ENCODE results near the gene LDLRAD4.

Gene LDLRAD4

GRCh38 chr18:13553449-13553848 is 334.9 kb downstream of the LDLRAD4 start:
- no peak overlapping the region for H3K9ac ChIP-seq
- no peak for TF ChIP-seq Cebpa-rat (IDR thresholded peaks at IDR 0.05)
- H3K27me3 ChIP-seq: no peaks in the 10 kb centered on the region
- H3K9me3 ChIP-seq: peaks cover under 1% of the 10 kb centered on the region; the same call in 1 of the 2 replicates
- peaks cover 17% of the 10 kb centered on the region for H3K36me3 ChIP-seq
- no peak overlapping the region for H3K4me2 ChIP-seq
- no peak overlapping the region for H3K4me3 ChIP-seq
- peaks cover 65% of the 10 kb centered on the region for H3K4me1 ChIP-seq
- H4K20me1 ChIP-seq: peaks cover 23% of the 10 kb centered on the region; the same call in 1 of the 2 replicates
- H3K27ac ChIP-seq: no peak overlapping the region

GRCh38 chr18:13555192-13555591 is 336.6 kb downstream of the LDLRAD4 start:
- Histone ChIP-seq H3K9ac (no peak overlapping the region), H3K27ac (no peak overlapping the region), H3K4me1 (peaks cover 65% of the 10 kb centered on the region), H3K9me3 (no peaks in the 10 kb centered on the region), H4K20me1 (peaks cover 23% of the 10 kb centered on the region; the same call in 1 of the 2 replicates), H3K36me3 (peaks cover 16% of the 10 kb centered on the region), H3K4me2 (no peak overlapping the region), H3K4me3 (no peak overlapping the region), H3K27me3 (no peaks in the 10 kb centered on the region)
- TF ChIP-seq Cebpa-rat (IDR thresholded peaks at IDR 0.05): no peak

GRCh38 chr18:13555865-13556264 is 337.3 kb downstream of the LDLRAD4 start:
- no peak for TF ChIP-seq Cebpa-rat (IDR thresholded peaks at IDR 0.05)
- no peak overlapping the region for H3K9ac ChIP-seq
- peaks cover 65% of the 10 kb centered on the region for H3K4me1 ChIP-seq
- no peak overlapping the region for H3K27ac ChIP-seq
- no peaks in the 10 kb centered on the region for H3K27me3 ChIP-seq
- H3K36me3 ChIP-seq: peaks cover 9% of the 10 kb centered on the region
- peaks cover 23% of the 10 kb centered on the region; the same call in 1 of the 2 replicates for H4K20me1 ChIP-seq
- no peak overlapping the region for H3K4me2 ChIP-seq
- no peak overlapping the region for H3K4me3 ChIP-seq
- H3K9me3 ChIP-seq: no peaks in the 10 kb centered on the region

- peaks cover 65% of the 10 kb centered on the region for H3K4me1 ChIP-seq
- H3K9me3 ChIP-seq: no peaks in the 10 kb centered on the region
- H3K27me3 ChIP-seq: no peaks in the 10 kb centered on the region
- H3K4me2 ChIP-seq: no peak overlapping the region
- 0 out of 2 replicates have a peak, but pooled peaks cover 3% of the 10 kb centered on the region for H3K36me3 ChIP-seq
- H3K27ac ChIP-seq: no peak overlapping the region
- no peak overlapping the region for H3K9ac ChIP-seq
- TF ChIP-seq Cebpa-rat (IDR thresholded peaks at IDR 0.05): no peak
- no peak overlapping the region for H3K4me3 ChIP-seq
- peaks cover 23% of the 10 kb centered on the region; the same call in 1 of the 2 replicates for H4K20me1 ChIP-seq
These were observed 337.9 kb downstream of the LDLRAD4 start for GRCh38 chr18:13556502-13556901.

GRCh38 chr18:13558124-13558523 is 339.6 kb downstream of the LDLRAD4 start:
- H3K27ac ChIP-seq: no peak overlapping the region
- H3K36me3 ChIP-seq: no peaks in the 10 kb centered on the region
- H3K4me2 ChIP-seq: peak overlapping the region; percentile 74
- no peaks in the 10 kb centered on the region for H3K9me3 ChIP-seq
- TF ChIP-seq Cebpa-rat (IDR thresholded peaks at IDR 0.05): no peak
- no peak overlapping the region for H3K4me3 ChIP-seq
- no peak overlapping the region for H3K9ac ChIP-seq
- peaks cover 69% of the 10 kb centered on the region for H3K4me1 ChIP-seq
- peaks cover 23% of the 10 kb centered on the region; the same call in 1 of the 2 replicates for H4K20me1 ChIP-seq
- H3K27me3 ChIP-seq: no peaks in the 10 kb centered on the region

GRCh38 chr18:13558790-13559189 is 340.2 kb downstream of the LDLRAD4 start:
- peaks cover 75% of the 10 kb centered on the region for H3K4me1 ChIP-seq
- H3K36me3 ChIP-seq: no peaks in the 10 kb centered on the region
- no peaks in the 10 kb centered on the region for H3K27me3 ChIP-seq
- no peak overlapping the region for H3K4me3 ChIP-seq
- peak overlapping the region; percentile 74 for H3K4me2 ChIP-seq
- no peak overlapping the region for H3K9ac ChIP-seq
- H3K9me3 ChIP-seq: no peaks in the 10 kb centered on the region
- TF ChIP-seq Cebpa-rat (IDR thresholded peaks at IDR 0.05): no peak
- peak overlapping the region; percentile 20; the same call in 1 of the 2 replicates for H3K27ac ChIP-seq
- peaks cover 23% of the 10 kb centered on the region; the same call in 1 of the 2 replicates for H4K20me1 ChIP-seq

GRCh38 chr18:13559754-13560153 is 341.2 kb downstream of the LDLRAD4 start:
- Histone ChIP-seq H4K20me1 (peaks cover 23% of the 10 kb centered on the region; the same call in 1 of the 2 replicates), H3K27me3 (no peaks in the 10 kb centered on the region), H3K9me3 (no peaks in the 10 kb centered on the region), H3K4me1 (peaks cover 85% of the 10 kb centered on the region), H3K27ac (peak overlapping the region; percentile 72), H3K4me2 (peak overlapping the region; percentile 38), H3K36me3 (no peaks in the 10 kb centered on the region), H3K9ac (no peak overlapping the region), H3K4me3 (no peak overlapping the region)
- no peak for TF ChIP-seq Cebpa-rat (IDR thresholded peaks at IDR 0.05)

GRCh38 chr18:13560306-13560705 is 341.7 kb downstream of the LDLRAD4 start:
- H3K9ac ChIP-seq: 0 out of 2 replicates have a peak overlapping the region, but pooled peaks have one; percentile 4
- no peaks in the 10 kb centered on the region for H3K27me3 ChIP-seq
- no peak for TF ChIP-seq Cebpa-rat (IDR thresholded peaks at IDR 0.05)
- peaks cover 90% of the 10 kb centered on the region for H3K4me1 ChIP-seq
- H3K4me3 ChIP-seq: no peak overlapping the region
- no peaks in the 10 kb centered on the region for H3K36me3 ChIP-seq
- H3K27ac ChIP-seq: peak overlapping the region; percentile 72
- no peaks in the 10 kb centered on the region for H3K9me3 ChIP-seq
- peak overlapping the region; percentile 38 for H3K4me2 ChIP-seq
- H4K20me1 ChIP-seq: peaks cover 23% of the 10 kb centered on the region; the same call in 1 of the 2 replicates

GRCh38 chr18:13562494-13563029 is 344.0 kb downstream of the LDLRAD4 start:
- no peaks in the 10 kb centered on the region for H3K27me3 ChIP-seq
- peak overlapping the region; percentile 80 for H3K4me2 ChIP-seq
- no peaks in the 10 kb centered on the region for H3K9me3 ChIP-seq
- no peaks in the 10 kb centered on the region for H3K36me3 ChIP-seq
- H4K20me1 ChIP-seq: peaks cover 9% of the 10 kb centered on the region; the same call in 1 of the 2 replicates
- H3K27ac ChIP-seq: peak overlapping the region; percentile 84
- peak overlapping the region; percentile 46 for H3K4me3 ChIP-seq
- H3K9ac ChIP-seq: peak overlapping the region; percentile 65
- H3K4me1 ChIP-seq: peaks cover 100% of the 10 kb centered on the region
- no peak for TF ChIP-seq Cebpa-rat (IDR thresholded peaks at IDR 0.05)

GRCh38 chr18:13563390-13563805 is 344.8 kb downstream of the LDLRAD4 start:
- H3K36me3 ChIP-seq: no peaks in the 10 kb centered on the region
- peak overlapping the region; percentile 46 for H3K4me3 ChIP-seq
- no peaks in the 10 kb centered on the region for H3K27me3 ChIP-seq
- TF ChIP-seq Cebpa-rat (IDR thresholded peaks at IDR 0.05): no peak
- peaks cover 100% of the 10 kb centered on the region for H3K4me1 ChIP-seq
- H3K9ac ChIP-seq: peak overlapping the region; percentile 65
- H3K9me3 ChIP-seq: no peaks in the 10 kb centered on the region
- peak overlapping the region; percentile 80 for H3K4me2 ChIP-seq
- H4K20me1 ChIP-seq: peaks cover 1% of the 10 kb centered on the region; the same call in 1 of the 2 replicates
- H3K27ac ChIP-seq: peak overlapping the region; percentile 84

Measured in BLaER1 (cell line).